Right lobe of liver (tissue), 6 donors: ENCODE data around the gene NUP153. TPM values are rescaled to one million over a fixed set of nuclear protein-coding genes. Genes with fewer than 3 reads are reported as not detected.

ENCODE experiments used
- ATAC-seq, 4 donors: fragments of 200-7000 bp; cut with Tn5 transposase; one replicate each; pipeline ENCODE4 v1.9.1; 2020; ENCODE audit warnings: mild to moderate bottlenecking in 4 of 4, moderate library complexity in 4 of 4
- DNase-seq, 3 donors: peaks; one replicate each; pipeline ENCODE4 v3.0.0-alpha.2; 2020
- H3K27ac ChIP-seq, 3 donors: fragments of 200-600 bp; one replicate each; pipeline ENCODE4 v1.8.0; 2022
- H3K27me3 ChIP-seq, 2 donors: fragments of 200-600 bp; one replicate each; pipeline ENCODE4 v1.8.0; 2022
- H3K36me3 ChIP-seq, 4 donors: fragments of 200-600 bp; sonication (generic) in 1 of 4; one replicate each; pipeline versions ENCODE4 v1.5.1 to v1.8.0; 2017 to 2022; ENCODE audit warnings: control low read depth in 1 of 4
- H3K4me1 ChIP-seq, 4 donors: fragments of 200-600 bp; sonication (generic) in 1 of 4; one replicate each; pipeline versions ENCODE4 v1.5.1 to v1.8.0; 2017 to 2022; ENCODE audit warnings: control low read depth in 1 of 4
- H3K4me3 ChIP-seq, 3 donors: fragments of 200-600 bp; one replicate each; pipeline ENCODE4 v1.8.0; 2022
- H3K9me3 ChIP-seq, 4 donors: fragments of 200-600 bp; sonication (generic) in 1 of 4; one replicate each; pipeline versions ENCODE4 v1.5.1 to v1.8.0; 2017 to 2022; ENCODE audit warnings: control low read depth in 1 of 4
- CTCF ChIP-seq, 4 donors: fragments of 200-600 bp in 3 of 4; fragments of 450-650 bp in 1 of 4; IDR thresholded peaks; one replicate each; pipeline versions ENCODE4 v1.5.1 to v1.8.0; 2016 to 2022; ENCODE audit warnings: antibody characterized with exemption in 4 of 4, mild to moderate bottlenecking in 2 of 4
- POLR2A ChIP-seq: fragments of 450-650 bp; IDR thresholded peaks from one replicate; pipeline ENCODE4 v1.6.1; 2017; ENCODE audit warnings: antibody characterized with exemption, mild to moderate bottlenecking
- WGBS: methylation state at CpG from one replicate; pipeline ENCODE4 v1.1.6; 2018; ENCODE audit warnings: low coverage, low lambda C conversion rate; ENCODE audit not compliant: insufficient coverage; ENCODE audit errors: missing lambda C conversion rate; 5-methylcytosine and 5-hydroxymethylcytosine counted together
- intact Hi-C, 2 donors: fragments of 100-400 bp; cut with DNase I; formaldehyde crosslinking; loops; one replicate each; pipeline versions ENCODE4 v1.11.2 to v1.14.1; 2022
- total RNA-seq, 6 experiments: library from RNA; depleted of rRNA in 2 of 6; stranded (reverse); fragments of >200 nt in 2 of 6; fragmentation: NEBNext Ultra II Directional in 3 of 6; extraction: Animal tissue kit (Norgen Biotek cat#: 25700) in 3 of 6; gene quantifications; one replicate each; pipeline versions ENCODE4 v1.1.0 to v1.2.4, GENCODE V29; 2016 to 2023
- donor health status: DM: no; HTN: yes; CAD: no.
- donor health status: DM: no; HTN: no; CAD: no.
- donor health status: DM: no; HTN: no; CAD: no.
- donor health status: DM: no; HTN: yes; CAD: no.
- donor health status: DM: no; HTN: yes; CAD: no.

NUP153 gene
- total RNA-seq, 6 experiments from 2014 or later = 14.6 to 20.8 (median 19.0) TPM

DNA sequence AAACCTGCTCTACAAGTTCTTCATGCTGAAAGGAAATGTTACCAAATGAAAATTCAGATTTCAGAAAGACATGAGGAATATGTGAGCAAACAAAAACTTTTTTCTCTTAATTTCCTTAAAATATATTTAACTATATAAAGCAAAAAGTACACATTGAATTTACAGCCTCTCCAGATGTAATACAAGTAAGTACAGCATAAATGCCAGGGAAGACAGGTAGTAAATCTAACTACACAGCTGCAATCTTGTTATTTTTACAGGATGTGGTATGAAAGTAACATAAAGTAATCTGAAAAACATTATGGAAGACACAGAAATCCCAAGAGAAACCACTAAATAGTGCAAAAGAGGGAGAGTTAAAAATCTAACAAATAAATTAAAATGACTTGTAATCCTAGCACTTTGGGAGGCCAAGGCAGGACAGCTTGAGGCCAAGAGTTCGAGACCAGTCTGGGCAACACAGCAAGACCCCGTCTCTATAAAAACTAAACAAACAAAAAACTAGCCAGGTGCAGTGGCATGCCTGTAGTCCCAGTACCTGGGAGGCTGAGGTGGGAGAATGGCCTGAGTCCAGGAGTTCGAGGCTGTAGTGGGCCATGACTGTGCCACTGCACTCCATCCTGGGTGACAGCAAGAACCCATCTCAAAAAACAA lies 55.9 kb downstream of the NUP153 start:
- peaks cover 7 to 38% (median 23%) of the 10 kb centered on the region in 4 donors for H3K36me3 ChIP-seq
- 75% methylated on average over 3 of the region's 3 CpGs for WGBS
- ATAC-seq = no peak

GRCh38 chr6:17648745-17649144 lies 58.0 kb downstream of the NUP153 start:
- H3K27ac ChIP-seq = no peak overlapping the region
- H3K27me3 ChIP-seq = no peaks in the 10 kb centered on the region
- peaks cover 11 to 53% (median 31%) of the 10 kb centered on the region in 4 donors for H3K36me3 ChIP-seq
- H3K4me3 ChIP-seq = no peak overlapping the region
- H3K4me1 ChIP-seq = no peaks in the 10 kb centered on the region
- TF ChIP-seq CTCF (IDR thresholded peaks at IDR 0.05) (no peak), POLR2A (no peak)
- intact Hi-C loops = no loop called here
- ATAC-seq (no peak), DNase-seq (no peak)
- H3K9me3 ChIP-seq = no peaks in the 10 kb centered on the region
- WGBS = 100% methylated on average over 3 of the region's 3 CpGs

More for the DNA sequence above, 55.9 kb downstream of the NUP153 start:
- no peak for TF ChIP-seq POLR2A
- TF ChIP-seq CTCF (IDR thresholded peaks at IDR 0.05) = no peak
- intact Hi-C loops = no loop called here
- DNase-seq = no peak
- H3K27ac ChIP-seq = no peak overlapping the region
- no peaks in the 10 kb centered on the region for H3K9me3 ChIP-seq
- H3K27me3 ChIP-seq = no peaks in the 10 kb centered on the region
- H3K4me1 ChIP-seq = no peaks in the 10 kb centered on the region
- no peak overlapping the region for H3K4me3 ChIP-seq

- Histone ChIP-seq H3K9me3 (no peaks in the 10 kb centered on the region), H3K27me3 (no peaks in the 10 kb centered on the region), H3K27ac (no peak overlapping the region), H3K4me1 (no peaks in the 10 kb centered on the region), H3K4me3 (no peak overlapping the region), H3K36me3 (peaks cover 1 to 36% (median 15%) of the 10 kb centered on the region in 4 donors)
- no peak for DNase-seq
- TF ChIP-seq CTCF (IDR thresholded peaks at IDR 0.05) = no peak
- no peak for TF ChIP-seq POLR2A
- intact Hi-C loops = no loop called here
- ATAC-seq = no peak
- 76% methylated on average over 3 of the region's 3 CpGs for WGBS
These were observed 66.2 kb downstream of the NUP153 start for GRCh38 chr6:17640477-17640917.

DNA sequence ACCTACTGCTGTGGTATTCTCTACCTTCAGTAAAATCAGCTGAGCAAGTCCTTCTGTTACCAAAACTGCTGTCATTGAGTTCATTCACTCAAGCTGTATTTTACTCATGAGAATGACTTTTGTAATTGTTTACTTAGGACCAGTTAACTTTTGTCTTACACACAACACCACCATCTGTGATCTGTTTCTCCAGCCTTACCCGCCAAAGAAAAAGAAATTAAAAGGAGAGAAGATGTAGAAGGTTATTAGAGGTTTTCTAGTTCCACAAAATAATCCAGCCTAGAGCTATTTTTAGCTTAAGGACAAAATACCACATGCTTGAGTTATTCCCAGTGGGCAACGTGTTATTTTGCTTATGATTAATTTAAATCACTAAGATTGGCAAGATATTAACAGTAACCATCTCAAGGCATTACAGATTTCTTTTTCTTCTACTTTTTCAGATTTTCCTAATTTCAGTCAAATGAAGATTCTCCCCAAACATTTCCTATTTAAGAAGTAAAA lies 68.5 kb downstream of the NUP153 start:
- intact Hi-C loops = no loop called here
- Histone ChIP-seq H3K4me1 (no peaks in the 10 kb centered on the region), H3K4me3 (no peak overlapping the region), H3K27ac (no peak overlapping the region), H3K36me3 (peaks cover 0 to 21% (median 7%) of the 10 kb centered on the region in 4 donors), H3K9me3 (no peaks in the 10 kb centered on the region), H3K27me3 (no peaks in the 10 kb centered on the region)
- TF ChIP-seq CTCF (IDR thresholded peaks at IDR 0.05) (no peak), POLR2A (no peak)
- 88% methylated on average over 2 of the region's 2 CpGs for WGBS
- no peak for ATAC-seq
- no peak for DNase-seq
